HepG2 (cell line): ENCODE measurements around the gene GNB4. TPM values are rescaled to one million over a fixed set of nuclear protein-coding genes. Genes with fewer than 3 reads are reported as not detected.
A peak's percentile ranks its signal among the peaks of the same experiment; 100 is the strongest.

ENCODE experiments used
- ATAC-seq: fragments of 200-7000 bp; cut with Tn5 transposase; 3 replicates; pipeline ENCODE4 v1.9.1; 2020; ENCODE audit warnings: mild to moderate bottlenecking, moderate library complexity
- BruUV-seq: library from RNA; stranded (reverse); fragments of 400-500 nt; replicated peaks from 2 replicates; lab custom pipeline; 2021; lab: Mats Ljungman, UMichigan
- CTCF ChIA-PET: fragments of 300-600 bp; formaldehyde crosslinking; extraction: SDS; loops from one replicate; lab custom pipeline; 2021; ENCODE audit warnings: low total read pairs, inconsistent platforms, low intra/inter-chr PET ratio; lab: Yijun Ruan, JAX
- POLR2A ChIA-PET: fragments of 350-600 bp; sonication (Branson Sonifier 250); formaldehyde crosslinking; loops from one replicate; lab custom pipeline; 2020; ENCODE audit warnings: antibody characterized with exemption, inconsistent platforms; lab: Yijun Ruan, JAX
- DNase-seq: peaks from one replicate; pipeline ENCODE4 v3.0.0-alpha.2; 2015; ENCODE audit warnings: low spot score
- FAIRE-seq: peaks from 3 replicates; lab custom pipeline; 2011; peaks lifted over from hg19 to GRCh38; lab: Jason Lieb, UNC
- H2AFZ ChIP-seq: one replicate; pipeline ENCODE4 v1.6.1; 2011; ENCODE audit warnings: low read length, inconsistent platforms
- H3K27ac ChIP-seq: fragments of 300-600 bp; 3 replicates; pipeline ENCODE4 v1.8.0; 2011; ENCODE audit warnings: mixed run types, mild to moderate bottlenecking, mixed read lengths, low read length, inconsistent platforms; ENCODE audit not compliant: insufficient read depth; ENCODE audit errors: extremely low read length
- H3K27me3 ChIP-seq, 2 experiments: fragments of 200-600 bp in 1 of 2; 2 replicates in 1 of 2; 3 replicates in 1 of 2; pipeline versions ENCODE4 v1.6.0 to v1.8.0; 2011; ENCODE audit warnings: low read length in 2 of 2, mild to moderate bottlenecking in 2 of 2, moderate library complexity in 2 of 2, inconsistent platforms in 1 of 2; ENCODE audit not compliant: insufficient read depth in 2 of 2, control insufficient read depth in 1 of 2
- H3K36me3 ChIP-seq, 2 experiments: fragments of 200-600 bp in 1 of 2; replicated peaks in 1 of 2; 2 replicates in 1 of 2; 3 replicates in 1 of 2; pipeline versions ENCODE4 v1.5.1 to v1.8.0; 2011; ENCODE audit warnings: low read length in 2 of 2, inconsistent platforms in 1 of 2; ENCODE audit not compliant: insufficient read depth in 2 of 2, control insufficient read depth in 1 of 2
- H3K4me1 ChIP-seq: 2 replicates; pipeline ENCODE4 v1.5.1; 2012; ENCODE audit warnings: low read length, inconsistent platforms; ENCODE audit not compliant: insufficient read depth
- H3K4me2 ChIP-seq: 2 replicates; pipeline ENCODE4 v1.6.0; 2011; ENCODE audit warnings: low read depth, low read length, inconsistent platforms
- H3K4me3 ChIP-seq, 3 experiments: fragments of 200-600 bp in 1 of 3; sonication (generic), shearing (Covaris generic) in 1 of 3; replicated peaks in 1 of 3; 2 replicates each; pipeline ENCODE4 v1.5.1; 2011 to 2016; ENCODE audit warnings: low read length in 3 of 3, inconsistent platforms in 2 of 3, low read depth in 2 of 3, mild to moderate bottlenecking in 2 of 3, control low read depth in 1 of 3, mixed read lengths in 1 of 3; ENCODE audit not compliant: insufficient read depth in 1 of 3
- H3K79me2 ChIP-seq: one replicate; pipeline ENCODE4 v1.6.1; 2011; ENCODE audit warnings: low read length, inconsistent platforms; ENCODE audit not compliant: insufficient read depth
- H3K9ac ChIP-seq: 2 replicates; pipeline ENCODE4 v1.6.0; 2011; ENCODE audit warnings: mild to moderate bottlenecking, low read depth, low read length, inconsistent platforms; ENCODE audit not compliant: insufficient read depth
- H3K9me3 ChIP-seq: 2 replicates; pipeline ENCODE4 v1.5.1; 2012; ENCODE audit warnings: mild to moderate bottlenecking, low read length
- H4K20me1 ChIP-seq: 2 replicates; pipeline ENCODE4 v1.6.0; 2011; ENCODE audit warnings: inconsistent platforms, mild to moderate bottlenecking, low read length, moderate library complexity; ENCODE audit not compliant: insufficient read depth
- CEBPB ChIP-seq: IDR thresholded peaks from 2 replicates; pipeline ENCODE4 v1.6.1; 2011; ENCODE audit warnings: low read depth, low read length, improper control_type of control experiment, borderline replicate concordance
- KAT8 ChIP-seq: IDR thresholded peaks from 2 replicates; pipeline ENCODE4 v1.6.1; 2016; ENCODE audit warnings: missing genetic modification reagents, missing compliant biosample characterization
- ZMYM3 ChIP-seq: sonication (generic); formaldehyde crosslinking; IDR thresholded peaks from 2 replicates; pipeline ENCODE4 v1.5.1; 2020; ENCODE audit warnings: mild to moderate bottlenecking, missing genetic modification reagents
- ZNF839 ChIP-seq: sonication (generic); formaldehyde crosslinking; IDR thresholded peaks from 2 replicates; pipeline ENCODE4 v1.4.0; 2020; ENCODE audit warnings: missing genetic modification reagents, mild to moderate bottlenecking, borderline replicate concordance
- WGBS: methylation state at CpG from one replicate; pipeline ENCODE4 v1.1.6; 2017; ENCODE audit warnings: low lambda C conversion rate; 5-methylcytosine and 5-hydroxymethylcytosine counted together
- in situ Hi-C: cut with HindIII; loops from 2 replicates; pipeline ENCODE4 v1.10.0; 2017; ENCODE audit warnings: low pct_unique_long_range_greater_than_20kb; ENCODE audit not compliant: extremely low pct_ligation_motif_present
- intact Hi-C: fragments of 100-400 bp; cut with micrococcal nuclease; formaldehyde crosslinking; loops from one replicate; pipeline ENCODE4 v1.10.0; 2022; ENCODE audit not compliant: unreplicated experiment
- polyA plus RNA-seq, 8 experiments: library from polyadenylated mRNA; depleted of rRNA in 3 of 8; stranded (reverse) in 7 of 8; unstranded in 1 of 8; fragments of >200 nt; fragmentation: Illumina TruSeq in 4 of 8; extraction: Trizol in 4 of 8; gene quantifications; 2 replicates each; pipeline versions ENCODE4 v1.2.1 to v1.2.3, GENCODE V29; 2011 to 2016; ENCODE audit warnings: low read depth in 4 of 8, missing spikeins in 1 of 8, mixed read lengths in 1 of 8; ENCODE audit not compliant: insufficient read depth in 1 of 8
- total RNA-seq, 5 experiments: library from RNA; depleted of rRNA; stranded (reverse); fragments of >200 nt; fragmentation: Illumina TruSeq; extraction: Trizol; gene quantifications; 2 replicates each; pipeline ENCODE4 v1.2.3, GENCODE V29; 2016; ENCODE audit warnings: low read depth in 1 of 5
- TF ChIP-seq, protein P1 (sequence below): sonication (generic); formaldehyde crosslinking; IDR thresholded peaks from one replicate; pipeline ENCODE4 v1.5.1; 2020; ENCODE audit warnings: mild to moderate bottlenecking, missing genetic modification reagents; ENCODE audit errors: not compliant biosample characterization
- TF ChIP-seq, protein P2 (sequence below): IDR thresholded peaks from 2 replicates; pipeline ENCODE4 v1.6.1; 2012; ENCODE audit warnings: low read length, improper control_type of control experiment

GNB4 gene
- total and polyA plus RNA-seq, 2 of the 13 experiments (the other 11 are each of a cell fraction or from before 2014, with no cell fraction given) = 0.07 to 0.13 TPM

DNA sequence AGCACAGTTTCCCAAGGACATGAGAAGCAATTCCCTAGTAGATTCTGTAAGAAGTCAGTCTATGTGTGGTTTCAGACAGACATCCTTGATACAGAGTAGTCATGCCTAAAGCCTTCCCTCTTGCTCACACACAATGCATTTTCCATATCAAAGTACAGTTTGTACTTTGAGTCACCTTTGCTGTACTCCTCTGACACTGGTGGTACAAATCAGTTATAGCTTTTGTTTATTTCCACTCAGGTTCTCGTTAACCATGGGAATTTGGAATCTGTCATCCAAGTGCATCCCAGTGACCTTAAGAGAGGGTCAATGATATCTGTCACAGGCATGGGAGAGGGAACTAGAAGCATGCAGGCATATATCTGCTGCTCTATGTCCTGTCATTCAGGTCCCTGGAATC, 3.6 kb upstream of the GNB4 start:
- Histone ChIP-seq H3K9me3 (no peaks in the 10 kb centered on the region), H3K27me3 (peaks cover 0 to 37% of the 10 kb centered on the region in 2 experiments; a peak in 3 of 5 replicates), H3K4me1 (peaks cover 17% of the 10 kb centered on the region), H3K27ac (no peak overlapping the region), H3K79me2 (no peaks in the 10 kb centered on the region), H3K36me3 (no peaks in the 10 kb centered on the region), H3K9ac (no peak overlapping the region), H3K4me3 (no peak overlapping the region), H4K20me1 (no peaks in the 10 kb centered on the region), H3K4me2 (no peak overlapping the region), H2AFZ (no peak overlapping the region)
- in situ Hi-C loops = loop anchor here (5.0 kb wide), 1 partner anchor 102 kb away; no protein-coding TSS in a partner anchor
- FAIRE-seq = no peak
- ATAC-seq = peak; percentile 54
- DNase-seq = no peak
- no TSS peak for BruUV-seq
- ChIA-PET CTCF (no interaction called here), POLR2A (no interaction called here)
- WGBS = 0% methylated on average over 1 of the region's 1 CpG
- TF ChIP-seq, protein P1, sequence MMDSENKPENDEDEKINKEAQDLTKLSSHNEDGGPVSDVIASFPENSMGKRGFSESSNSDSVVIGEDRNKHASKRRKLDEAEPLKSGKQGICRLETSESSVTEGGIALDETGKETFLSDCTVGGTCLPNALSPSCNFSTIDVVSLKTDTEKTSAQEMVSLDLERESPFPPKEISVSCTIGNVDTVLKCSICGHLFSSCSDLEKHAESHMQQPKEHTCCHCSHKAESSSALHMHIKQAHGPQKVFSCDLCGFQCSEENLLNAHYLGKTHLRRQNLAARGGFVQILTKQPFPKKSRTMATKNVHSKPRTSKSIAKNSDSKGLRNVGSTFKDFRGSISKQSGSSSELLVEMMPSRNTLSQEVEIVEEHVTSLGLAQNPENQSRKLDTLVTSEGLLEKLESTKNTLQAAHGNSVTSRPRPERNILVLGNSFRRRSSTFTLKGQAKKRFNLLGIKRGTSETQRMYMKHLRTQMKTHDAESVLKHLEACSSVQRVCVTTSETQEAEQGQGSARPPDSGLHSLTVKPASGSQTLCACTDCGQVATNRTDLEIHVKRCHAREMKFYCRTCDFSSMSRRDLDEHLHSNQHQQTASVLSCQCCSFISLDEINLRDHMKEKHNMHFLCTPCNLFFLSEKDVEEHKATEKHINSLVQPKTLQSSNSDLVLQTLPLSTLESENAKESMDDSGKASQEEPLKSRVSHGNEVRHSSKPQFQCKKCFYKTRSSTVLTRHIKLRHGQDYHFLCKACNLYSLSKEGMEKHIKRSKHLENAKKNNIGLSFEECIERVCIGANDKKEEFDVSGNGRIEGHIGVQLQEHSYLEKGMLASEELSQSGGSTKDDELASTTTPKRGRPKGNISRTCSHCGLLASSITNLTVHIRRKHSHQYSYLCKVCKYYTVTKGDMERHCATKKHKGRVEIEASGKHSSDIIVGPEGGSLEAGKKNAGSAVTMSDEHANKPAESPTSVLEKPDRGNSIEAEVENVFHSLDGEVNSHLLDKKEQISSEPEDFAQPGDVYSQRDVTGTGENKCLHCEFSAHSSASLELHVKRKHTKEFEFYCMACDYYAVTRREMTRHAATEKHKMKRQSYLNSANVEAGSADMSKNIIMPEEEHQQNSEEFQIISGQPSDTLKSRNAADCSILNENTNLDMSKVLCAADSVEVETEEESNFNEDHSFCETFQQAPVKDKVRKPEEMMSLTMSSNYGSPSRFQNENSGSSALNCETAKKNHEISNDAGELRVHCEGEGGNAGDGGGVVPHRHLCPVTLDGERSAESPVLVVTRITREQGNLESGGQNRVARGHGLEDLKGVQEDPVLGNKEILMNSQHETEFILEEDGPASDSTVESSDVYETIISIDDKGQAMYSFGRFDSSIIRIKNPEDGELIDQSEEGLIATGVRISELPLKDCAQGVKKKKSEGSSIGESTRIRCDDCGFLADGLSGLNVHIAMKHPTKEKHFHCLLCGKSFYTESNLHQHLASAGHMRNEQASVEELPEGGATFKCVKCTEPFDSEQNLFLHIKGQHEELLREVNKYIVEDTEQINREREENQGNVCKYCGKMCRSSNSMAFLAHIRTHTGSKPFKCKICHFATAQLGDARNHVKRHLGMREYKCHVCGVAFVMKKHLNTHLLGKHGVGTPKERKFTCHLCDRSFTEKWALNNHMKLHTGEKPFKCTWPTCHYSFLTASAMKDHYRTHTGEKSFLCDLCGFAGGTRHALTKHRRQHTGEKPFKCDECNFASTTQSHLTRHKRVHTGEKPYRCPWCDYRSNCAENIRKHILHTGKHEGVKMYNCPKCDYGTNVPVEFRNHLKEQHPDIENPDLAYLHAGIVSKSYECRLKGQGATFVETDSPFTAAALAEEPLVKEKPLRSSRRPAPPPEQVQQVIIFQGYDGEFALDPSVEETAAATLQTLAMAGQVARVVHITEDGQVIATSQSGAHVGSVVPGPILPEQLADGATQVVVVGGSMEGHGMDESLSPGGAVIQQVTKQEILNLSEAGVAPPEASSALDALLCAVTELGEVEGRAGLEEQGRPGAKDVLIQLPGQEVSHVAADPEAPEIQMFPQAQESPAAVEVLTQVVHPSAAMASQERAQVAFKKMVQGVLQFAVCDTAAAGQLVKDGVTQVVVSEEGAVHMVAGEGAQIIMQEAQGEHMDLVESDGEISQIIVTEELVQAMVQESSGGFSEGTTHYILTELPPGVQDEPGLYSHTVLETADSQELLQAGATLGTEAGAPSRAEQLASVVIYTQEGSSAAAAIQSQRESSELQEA (CRISPR knock-in tag) = no peak
- TF ChIP-seq CEBPB = no peak
- TF ChIP-seq ZMYM3 (CRISPR knock-in tag) = no peak
- no peak for TF ChIP-seq ZNF839
- TF ChIP-seq, protein P2, sequence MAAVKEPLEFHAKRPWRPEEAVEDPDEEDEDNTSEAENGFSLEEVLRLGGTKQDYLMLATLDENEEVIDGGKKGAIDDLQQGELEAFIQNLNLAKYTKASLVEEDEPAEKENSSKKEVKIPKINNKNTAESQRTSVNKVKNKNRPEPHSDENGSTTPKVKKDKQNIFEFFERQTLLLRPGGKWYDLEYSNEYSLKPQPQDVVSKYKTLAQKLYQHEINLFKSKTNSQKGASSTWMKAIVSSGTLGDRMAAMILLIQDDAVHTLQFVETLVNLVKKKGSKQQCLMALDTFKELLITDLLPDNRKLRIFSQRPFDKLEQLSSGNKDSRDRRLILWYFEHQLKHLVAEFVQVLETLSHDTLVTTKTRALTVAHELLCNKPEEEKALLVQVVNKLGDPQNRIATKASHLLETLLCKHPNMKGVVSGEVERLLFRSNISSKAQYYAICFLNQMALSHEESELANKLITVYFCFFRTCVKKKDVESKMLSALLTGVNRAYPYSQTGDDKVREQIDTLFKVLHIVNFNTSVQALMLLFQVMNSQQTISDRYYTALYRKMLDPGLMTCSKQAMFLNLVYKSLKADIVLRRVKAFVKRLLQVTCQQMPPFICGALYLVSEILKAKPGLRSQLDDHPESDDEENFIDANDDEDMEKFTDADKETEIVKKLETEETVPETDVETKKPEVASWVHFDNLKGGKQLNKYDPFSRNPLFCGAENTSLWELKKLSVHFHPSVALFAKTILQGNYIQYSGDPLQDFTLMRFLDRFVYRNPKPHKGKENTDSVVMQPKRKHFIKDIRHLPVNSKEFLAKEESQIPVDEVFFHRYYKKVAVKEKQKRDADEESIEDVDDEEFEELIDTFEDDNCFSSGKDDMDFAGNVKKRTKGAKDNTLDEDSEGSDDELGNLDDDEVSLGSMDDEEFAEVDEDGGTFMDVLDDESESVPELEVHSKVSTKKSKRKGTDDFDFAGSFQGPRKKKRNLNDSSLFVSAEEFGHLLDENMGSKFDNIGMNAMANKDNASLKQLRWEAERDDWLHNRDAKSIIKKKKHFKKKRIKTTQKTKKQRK = no peak
- no peak for TF ChIP-seq KAT8 (CRISPR knock-in tag)
- intact Hi-C loops = no loop called here
